ENCODE results near the gene UBFD1.
"Not testable (repeated sequence)": the region's sequence is repeated elsewhere in the genome, so short reads cannot be mapped to it uniquely, and the experiment has no call there.

UBFD1 gene

DNA sequence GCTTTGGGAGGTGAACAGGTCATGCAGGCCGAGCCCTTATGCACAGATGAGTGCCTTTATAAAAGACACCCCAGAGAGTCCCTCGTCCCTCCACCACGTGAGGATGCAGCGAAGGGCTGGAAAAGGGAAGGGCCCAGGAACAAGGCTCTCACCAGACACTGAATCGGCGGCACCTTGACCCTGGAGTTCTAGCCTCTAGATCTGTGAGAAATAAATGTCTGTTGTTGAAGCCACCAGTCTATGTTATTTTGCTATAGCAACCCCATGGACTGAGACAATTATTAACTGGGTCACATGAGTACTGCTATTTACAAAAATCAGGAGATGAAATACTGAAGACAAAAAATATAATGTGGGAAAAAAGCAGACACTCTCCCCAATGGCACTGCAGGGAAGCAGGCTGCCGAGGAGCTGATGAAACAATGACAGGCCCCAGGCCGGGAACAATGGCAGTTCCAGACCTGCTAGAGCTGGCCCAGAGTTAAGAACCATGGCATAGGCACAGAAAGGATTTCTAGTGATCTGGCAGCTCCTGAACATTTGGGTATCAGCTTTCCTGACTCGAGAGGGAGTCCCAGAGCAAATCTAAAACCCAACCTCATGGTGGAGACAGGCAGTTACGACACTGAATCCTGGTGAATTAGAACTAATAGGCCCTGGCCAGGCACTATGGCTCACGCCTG, 29.4 kb upstream of the UBFD1 start:
- no peak for DNase-seq (ENCODE audit: low read depth)

DNA sequence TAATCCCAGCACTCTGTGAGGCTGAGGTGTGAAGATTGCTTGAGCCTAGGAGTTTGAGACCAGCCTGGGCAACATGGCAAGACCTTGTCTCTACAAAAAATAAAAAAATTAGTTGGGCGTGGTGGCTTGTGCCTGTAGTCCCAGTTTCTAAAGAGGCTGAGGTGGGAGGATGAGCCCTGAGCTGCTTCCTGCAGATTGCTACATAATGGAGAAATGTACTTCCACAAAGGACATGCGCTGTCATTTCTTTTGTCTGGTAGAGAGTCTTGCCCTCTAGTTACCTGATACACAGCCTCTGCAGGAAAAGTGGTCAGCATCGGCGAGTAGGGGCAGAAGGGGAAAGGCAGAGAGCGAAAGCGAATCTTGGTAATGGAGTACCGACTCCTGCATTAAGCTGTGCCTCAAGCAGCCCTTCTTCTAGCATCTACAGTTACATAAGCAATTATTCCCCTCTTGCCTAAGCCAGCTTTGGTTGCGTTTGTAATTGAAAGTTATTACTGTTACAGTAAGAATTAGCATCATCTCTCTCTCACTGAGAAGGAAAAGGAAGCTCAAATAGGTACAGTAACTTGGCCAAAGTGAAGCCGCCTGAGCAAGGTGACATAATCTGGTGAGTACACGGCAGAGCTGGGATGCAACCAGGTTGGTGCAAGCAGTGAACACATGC, 28.8 kb upstream of the UBFD1 start:
- DNase-seq (ENCODE audit: low read depth), result no peak

DNA sequence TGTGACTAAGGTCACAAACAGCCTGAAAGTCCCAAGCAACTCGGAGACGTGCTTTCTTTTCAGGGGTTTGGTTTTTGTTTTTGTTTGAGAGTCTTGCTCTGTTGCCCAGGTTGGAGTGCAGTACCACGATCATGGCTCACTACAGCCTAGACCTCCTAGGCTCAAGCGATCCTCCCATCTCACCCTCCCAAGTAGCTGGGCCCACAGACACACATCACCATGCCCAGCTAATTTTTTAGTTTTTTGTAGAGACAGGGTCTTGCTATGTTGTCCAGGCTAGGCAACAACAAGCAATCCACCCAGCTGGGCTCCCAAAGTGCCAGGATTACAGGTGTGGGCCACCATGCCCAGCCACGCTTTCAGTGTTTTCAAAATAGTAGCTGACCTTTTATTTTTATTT, 27.5 kb upstream of the UBFD1 start:
- DNase-seq (ENCODE audit: low read depth), result no peak

DNA sequence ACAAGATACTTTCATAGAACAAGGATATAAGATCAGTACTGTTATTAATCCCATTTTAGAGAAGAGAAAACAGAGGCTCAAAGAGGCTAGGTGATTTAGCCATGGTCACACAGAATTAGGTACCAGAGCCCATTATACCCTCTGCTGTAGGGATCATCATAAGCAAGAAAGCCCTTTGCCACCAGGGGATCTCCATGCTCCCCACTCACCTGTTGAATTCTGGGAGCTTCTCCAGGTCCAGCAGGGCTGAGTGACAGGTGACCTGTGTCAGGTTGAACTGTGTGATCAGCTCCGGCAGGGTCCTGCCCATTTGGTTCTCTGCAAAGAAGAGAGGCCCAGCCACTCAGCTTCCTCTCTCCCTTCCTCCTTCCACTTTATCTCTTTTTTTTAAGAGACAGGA, 25.1 kb upstream of the UBFD1 start:
- DNase-seq (ENCODE audit: low read depth), result no peak

DNA sequence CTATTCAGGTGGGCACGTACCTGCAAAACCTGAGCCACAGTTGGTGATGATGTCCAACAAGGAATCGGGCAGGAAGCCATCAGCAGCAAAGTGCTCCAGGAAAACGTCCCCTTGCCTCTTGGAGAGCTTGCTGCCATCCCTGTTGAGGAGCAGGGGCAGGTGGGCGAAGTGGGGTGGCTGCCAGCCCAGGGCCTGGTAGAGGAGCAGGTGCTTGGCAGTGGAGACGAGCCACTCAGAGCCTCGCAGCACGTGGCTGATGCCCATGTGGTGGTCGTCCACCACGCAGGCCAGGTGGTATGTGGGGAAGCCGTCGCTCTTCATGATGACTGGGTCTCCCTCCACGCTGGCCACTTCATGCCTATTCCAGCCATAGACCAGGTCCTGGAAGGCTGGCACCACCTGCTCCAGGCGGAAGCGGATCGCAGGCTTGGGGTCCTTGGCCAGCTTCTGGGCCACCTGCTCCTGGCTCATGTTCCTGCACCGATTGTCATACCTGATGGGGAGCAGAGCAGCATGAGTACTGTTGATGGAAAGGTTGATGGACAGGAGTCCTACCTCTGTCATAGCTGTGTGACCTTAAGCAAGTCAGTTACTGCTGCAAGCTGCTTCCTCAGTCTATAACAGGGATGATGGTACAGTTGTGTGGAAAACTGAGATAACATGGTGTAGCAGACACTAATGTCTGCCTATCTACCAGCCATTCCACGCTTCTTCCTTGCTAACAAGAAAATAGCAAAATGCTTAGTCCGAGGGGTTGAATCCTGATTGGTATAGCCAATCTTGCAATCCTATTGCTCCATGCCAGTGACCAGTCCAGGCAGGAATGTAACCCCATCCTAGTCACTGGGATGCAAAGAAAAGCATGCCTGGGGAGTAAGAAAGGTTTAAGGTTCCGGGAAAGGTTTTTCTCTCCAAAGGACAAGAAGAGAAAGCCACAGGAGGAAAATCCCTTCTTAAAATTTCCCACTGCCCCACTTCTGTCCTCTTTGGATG, 22.4 kb upstream of the UBFD1 start:
- DNase-seq (ENCODE audit: low read depth), result no peak

DNA sequence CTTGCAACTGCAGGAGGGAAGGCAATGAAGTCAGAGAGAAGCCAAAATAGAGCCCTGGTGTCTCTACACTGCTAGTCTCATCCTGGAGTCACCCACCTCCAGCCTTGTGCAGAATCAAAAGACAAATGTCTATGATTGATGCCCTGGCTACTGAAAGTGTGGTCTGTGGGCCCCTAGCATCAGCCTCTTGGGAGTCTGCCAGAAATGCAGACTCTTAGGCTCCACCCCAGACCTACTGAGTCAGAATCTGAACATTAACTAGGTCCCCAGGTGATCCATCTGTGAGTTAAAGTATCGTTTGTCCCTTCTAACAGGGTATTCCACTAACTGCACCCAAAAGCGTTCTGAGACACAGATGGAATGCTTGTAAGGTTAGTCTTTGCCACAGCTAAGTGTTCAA, 21.6 kb upstream of the UBFD1 start:
- DNase-seq (ENCODE audit: low read depth), result no peak

DNA sequence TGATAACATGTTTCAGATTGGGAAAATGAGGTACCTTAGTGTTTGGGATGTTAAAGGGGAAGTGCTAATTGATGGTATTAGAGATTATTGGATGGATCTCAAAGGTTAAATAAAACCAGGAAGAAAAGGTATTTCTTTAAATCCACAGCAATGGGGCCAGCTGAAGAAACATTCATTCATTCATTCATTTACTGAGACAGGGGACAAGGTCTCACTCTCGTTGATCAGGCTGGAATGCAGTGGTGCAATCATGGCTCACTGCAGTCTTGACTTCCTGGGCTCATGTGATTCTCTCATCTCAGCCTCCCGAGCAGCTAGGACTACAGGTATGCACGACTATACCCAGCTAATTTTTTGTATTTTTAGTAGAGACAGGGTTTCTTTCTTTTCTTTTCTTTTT, 20.1 kb upstream of the UBFD1 start:
- no peak for DNase-seq (ENCODE audit: low read depth)

DNA sequence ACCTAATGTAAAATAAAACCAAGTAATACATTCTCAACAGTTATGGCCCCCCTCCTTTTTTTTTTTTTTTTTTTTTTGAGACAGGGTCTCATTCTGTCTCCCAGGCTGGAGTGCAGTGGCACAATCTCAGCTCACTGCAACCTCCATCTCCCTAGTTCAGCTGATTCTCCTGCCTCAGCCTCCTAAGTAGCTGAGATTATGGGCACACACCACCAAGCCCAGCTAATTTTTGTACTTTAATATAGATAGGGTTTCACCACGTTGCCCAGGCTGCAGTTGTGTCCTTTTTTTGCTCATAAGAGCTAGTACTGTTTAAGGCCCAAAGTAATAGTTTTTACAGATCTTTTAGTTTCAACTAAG, 18.6 kb upstream of the UBFD1 start:
- no peak for DNase-seq (ENCODE audit: low read depth)

DNA sequence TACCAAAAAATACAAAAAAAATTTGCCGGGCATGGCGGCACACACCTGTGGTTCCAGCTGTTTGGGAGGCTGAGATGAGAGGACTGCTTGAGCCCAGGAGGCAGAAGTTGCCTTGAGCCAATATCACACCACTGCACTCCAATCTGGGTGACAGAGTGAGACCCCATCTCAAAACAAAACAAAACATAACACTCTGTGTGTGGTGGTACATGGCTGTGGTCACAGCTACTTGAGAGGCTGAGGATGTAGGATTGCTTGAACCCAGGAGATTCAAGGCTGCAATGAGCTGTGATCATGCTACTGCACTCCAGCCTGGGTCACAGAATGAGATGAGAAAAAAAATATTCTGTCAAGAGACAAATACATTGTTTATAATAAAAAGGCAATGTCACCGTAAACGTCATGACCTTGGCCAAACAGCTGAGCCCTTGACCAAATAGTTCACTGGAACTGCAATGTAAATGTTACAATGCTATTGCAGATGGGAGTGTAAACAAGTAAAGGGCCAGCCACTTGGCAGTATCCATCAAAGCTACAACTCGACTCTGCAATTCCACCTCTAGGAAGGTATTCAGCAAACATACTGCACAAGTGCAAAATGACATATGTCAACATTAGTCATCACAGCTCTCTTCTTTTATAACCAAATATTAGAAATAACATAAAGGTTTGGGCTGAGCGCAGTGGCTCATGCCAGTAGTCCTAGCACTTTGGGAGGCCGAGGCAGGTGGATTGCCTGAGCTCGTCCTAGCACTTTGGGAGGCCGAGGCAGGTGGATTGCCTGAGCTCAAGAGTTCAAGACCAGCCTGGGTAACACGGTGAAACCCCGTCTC, 17.3 kb upstream of the UBFD1 start:
- DNase-seq (ENCODE audit: low read depth), result no peak

DNA sequence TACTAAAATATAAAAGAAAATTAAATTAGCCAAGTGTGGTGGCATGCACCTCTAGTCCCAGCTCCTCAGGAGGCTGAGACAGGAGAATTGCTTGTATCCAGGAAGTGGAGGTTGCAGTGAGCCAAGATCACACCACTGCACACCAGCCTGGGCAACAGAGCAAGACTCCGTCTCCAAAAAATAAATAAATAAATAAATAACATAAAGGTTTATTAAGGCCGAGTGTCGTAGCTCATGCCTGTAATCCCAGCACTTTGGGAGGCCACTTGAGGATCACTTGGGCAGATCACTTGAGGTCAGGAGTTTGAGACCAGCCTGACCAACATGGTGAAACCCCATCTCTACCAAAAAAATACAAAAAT, 16.7 kb upstream of the UBFD1 start:
- DNase-seq (ENCODE audit: low read depth), result not testable (repeated sequence)

DNA sequence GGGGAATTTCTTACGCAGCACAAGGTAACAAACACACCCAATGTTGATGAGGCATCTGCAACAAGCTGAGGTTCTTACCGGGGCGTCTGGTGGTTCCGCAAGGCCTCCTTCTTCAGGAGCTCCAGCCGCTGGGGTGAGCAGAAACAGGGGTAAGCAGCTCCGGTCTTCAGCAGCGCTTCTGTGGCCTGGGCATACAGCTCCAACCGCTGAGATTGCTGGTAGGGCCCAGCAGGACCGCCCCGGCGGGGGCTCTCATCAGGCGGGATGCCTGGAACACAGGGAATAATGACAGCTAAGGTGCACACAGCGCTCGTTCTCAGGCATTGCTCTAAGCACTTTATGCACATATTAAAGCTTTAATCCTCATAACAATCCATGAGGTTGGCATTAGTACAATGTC, 13.1 kb upstream of the UBFD1 start:
- DNase-seq (ENCODE audit: low read depth), result no peak

DNA sequence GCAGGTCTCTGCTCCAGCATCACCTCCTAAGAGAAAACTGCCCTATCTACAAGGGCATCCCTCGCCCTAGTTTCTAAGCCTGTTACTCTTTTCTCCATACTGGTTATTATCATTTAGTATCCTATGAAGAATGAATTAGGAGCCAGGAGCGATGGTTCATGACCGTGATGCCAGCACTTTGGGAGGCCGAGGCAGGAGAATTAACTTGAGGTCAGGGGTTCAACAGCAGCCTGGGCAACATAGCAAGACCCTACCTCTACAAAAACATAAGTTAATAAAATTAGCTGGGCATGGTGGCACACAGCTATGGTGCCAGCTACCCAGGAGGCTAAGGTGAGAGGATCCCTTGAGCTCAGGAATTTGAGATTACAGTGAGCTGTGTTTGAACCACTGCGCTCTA, 7.6 kb upstream of the UBFD1 start:
- no peak for DNase-seq (ENCODE audit: low read depth)

DNA sequence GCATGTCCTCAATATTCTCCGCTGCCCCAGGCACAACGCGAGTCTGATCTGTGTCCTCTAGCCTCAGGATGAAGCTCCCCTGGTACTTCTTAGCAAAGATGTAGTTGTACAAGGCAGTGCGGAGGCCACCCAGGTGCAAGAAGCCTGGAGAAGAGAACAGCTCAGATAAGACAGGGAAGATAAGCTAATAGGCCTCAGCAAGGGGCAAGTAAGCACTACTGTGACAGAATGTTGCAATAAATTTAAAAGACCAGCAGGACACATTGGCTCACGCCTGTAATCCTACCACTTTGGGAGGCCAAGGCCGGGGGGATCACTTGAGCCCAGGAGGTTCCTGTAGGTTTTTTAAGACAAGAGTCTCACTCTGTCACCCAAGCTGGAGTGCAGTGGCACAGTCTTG, 5.4 kb upstream of the UBFD1 start:
- DNase-seq (ENCODE audit: low read depth), result no peak

DNA sequence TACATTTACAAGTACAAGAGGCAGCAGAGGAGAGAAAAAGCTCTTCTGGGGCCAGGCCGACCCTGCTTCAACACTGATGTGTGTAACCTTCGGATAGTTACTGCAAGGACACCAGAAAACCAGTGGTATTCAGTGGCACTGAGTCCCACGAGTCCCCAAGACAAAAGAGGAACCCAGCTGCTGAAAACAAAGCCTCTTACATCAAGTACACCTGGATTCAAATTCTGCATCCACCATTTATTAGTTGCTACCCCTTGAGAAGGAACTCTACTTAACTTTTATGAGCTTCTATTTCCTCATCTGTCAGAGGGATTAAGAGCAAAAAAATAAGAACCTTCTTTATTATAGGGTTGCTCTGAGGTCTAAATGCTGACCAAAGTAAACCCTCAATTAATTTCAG, 3.0 kb upstream of the UBFD1 start:
- no peak for DNase-seq (ENCODE audit: low read depth)

DNA sequence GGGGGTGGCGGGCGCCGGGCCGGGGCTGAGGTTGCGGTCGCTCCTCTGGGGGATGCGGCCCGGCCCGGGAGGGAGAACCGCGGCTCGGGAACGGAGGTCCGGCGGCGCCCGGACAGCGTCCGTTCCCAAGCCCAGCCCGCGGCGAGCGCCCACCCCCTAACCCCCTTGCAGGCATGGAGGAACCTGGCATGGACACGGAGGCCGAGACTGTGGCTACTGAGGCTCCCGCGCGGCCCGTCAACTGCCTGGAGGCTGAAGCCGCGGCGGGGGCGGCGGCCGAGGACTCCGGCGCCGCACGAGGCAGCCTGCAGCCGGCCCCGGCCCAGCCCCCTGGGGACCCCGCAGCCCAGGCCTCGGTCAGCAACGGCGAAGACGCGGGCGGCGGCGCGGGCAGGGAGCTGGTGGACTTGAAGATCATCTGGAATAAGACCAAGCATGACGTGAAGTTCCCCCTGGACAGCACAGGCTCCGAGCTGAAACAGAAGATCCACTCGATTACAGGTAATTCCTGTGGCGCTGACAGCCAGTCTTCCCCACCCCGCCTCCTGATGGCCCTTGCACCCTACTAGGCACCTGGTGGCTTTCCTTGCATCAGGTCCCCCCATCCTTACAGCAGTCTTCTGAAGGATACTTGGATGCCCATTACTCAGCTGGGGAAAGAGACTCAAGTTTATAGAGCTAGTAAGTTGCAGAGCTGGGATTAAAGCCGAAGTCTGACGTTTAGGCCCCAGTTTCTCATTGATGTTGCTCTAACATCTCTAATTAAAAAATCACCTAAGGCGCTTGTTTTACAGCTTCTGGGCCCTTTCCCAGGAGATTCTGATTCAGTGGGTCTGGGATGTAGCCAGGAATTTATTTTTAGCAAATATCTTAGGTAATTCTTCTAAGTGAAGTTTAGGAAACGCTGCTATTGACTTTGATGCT, 514 bp downstream of the UBFD1 start:
- no peak for DNase-seq (ENCODE audit: low read depth)

DNA sequence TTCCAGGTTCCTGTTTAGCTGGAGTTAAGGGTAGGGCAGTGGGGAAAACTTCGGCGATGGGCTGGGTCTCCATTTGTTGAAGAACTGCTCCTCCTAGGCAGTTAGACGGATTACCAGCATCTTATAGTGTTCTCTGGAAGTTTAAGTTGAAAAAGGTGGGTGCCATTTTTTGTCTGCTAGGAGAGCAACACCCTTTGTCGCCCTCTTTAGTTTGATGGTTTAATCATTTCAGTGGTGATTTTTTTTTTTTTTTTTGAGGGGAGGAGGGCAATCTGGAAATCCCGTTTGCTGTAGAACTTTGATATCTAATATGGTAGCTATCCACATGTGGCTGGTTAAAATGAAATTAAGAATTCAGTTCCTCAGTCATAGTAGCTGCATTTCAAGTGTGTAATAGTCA, 4.1 kb downstream of the UBFD1 start:
- DNase-seq (ENCODE audit: low read depth), result no peak

DNA sequence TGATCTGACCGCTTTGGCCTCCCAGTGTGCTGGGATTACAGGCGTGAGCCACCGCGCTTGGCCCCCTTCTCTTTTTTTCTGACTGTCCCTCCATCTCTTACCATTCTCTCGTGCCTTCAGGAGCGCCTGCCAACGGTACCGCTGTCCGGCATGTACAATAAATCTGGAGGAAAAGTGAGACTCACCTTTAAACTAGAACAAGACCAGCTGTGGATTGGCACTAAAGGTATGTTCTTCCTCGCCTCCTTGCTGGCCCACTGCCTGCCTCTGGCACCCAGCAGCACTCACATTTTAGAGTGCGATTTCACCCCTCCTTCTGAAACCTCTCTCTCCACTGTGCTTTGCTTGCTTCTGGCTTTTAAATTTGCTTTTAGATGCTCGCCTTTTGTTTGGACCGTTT, 5.0 kb downstream of the UBFD1 start:
- DNase-seq (ENCODE audit: low read depth), result no peak

DNA sequence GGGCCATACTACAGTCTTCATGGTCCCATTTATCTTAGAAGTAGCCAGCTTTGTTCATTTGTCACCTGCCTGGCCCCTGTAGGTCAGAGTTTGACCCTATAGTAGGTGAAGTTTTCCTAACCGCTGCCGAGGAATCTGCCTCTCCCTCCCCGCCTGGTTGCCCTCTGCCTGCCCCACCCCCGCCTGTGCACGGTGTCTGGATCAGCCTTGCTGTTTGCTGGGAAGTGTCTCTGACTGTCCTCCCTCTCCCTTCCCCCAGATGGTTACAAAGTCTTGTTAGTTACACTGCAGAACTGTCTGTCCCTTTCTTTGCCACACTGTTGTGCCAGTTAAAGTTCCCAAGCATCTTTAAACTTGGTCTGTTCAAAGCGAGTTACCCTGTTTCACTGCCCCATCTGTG, 5.7 kb downstream of the UBFD1 start:
- no peak for DNase-seq (ENCODE audit: low read depth)

DNA sequence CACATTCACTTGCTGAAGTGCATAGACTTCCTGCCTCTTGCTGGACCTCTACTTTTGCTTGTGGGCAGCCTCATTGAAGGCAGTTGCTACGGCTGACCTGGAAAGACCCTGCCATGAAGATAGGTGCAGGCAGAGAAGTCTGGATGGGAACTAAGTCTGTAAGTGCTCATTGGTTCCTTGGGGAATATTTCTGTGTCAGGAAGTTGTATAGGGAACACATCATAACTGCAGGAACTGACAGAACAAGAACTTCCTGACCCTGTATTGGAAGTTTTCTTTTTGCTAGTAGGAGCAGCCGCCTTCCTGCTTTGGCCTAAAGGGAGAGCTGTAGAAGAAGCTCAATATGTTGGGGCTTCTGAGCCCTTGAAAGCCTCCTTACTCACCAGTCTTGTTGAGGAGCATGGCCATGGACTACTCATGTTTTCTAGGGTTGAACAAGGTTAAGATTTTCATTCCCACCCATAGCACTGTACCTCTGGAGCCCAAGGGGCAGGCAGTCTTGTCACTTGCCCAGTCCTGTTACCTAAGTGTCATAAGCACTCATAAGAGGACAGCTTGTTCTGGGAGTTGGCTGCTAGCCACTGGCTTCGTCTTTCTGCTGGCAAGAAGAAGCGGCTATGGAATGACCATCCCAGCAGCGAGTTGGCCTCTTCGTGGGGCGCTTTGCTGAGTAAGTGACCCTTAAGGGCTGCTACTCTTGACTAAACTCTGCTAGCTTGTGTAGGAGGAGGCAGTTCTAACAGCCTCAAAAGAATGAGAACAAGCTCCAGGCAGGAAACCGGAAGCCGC, 7.2 kb downstream of the UBFD1 start:
- no peak for DNase-seq (ENCODE audit: low read depth)

DNA sequence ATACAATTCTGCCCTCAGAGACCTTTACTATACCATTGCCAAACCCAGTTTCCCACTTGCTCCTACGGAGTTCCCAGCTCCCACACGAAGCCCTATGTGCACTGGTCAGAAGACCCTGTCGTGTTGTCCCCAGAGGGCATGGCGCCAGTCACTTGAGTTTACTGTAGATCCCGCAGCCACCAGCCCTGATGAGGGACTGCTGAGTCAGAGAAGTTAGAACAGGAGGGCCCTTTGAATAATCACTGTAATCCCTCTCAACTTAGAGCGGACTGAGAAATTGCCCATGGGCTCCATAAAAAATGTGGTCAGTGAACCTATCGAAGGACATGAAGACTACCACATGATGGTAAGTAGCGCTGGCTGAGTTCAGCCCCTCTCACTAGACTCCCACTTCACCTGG, 9.2 kb downstream of the UBFD1 start:
- no peak for DNase-seq (ENCODE audit: low read depth)
